PC-9 (cell line): Measurements from ENCODE around the gene FOXP2.

Source experiments
- EZH2 ChIP-seq: fragments of 200-600 bp; sonication (generic); IDR thresholded peaks from 2 replicates; pipeline ENCODE4 v1.8.0; 2017; ENCODE audit warnings: antibody characterized with exemption, low read depth
- TF ChIP-seq, protein P1 (sequence below): fragments of 200-600 bp; sonication (generic); conservative IDR thresholded peaks from 2 replicates; pipeline ENCODE4 v1.6.1; 2017; ENCODE audit warnings: mixed run types, antibody characterized with exemption, mild to moderate bottlenecking, moderate library complexity

DNA sequence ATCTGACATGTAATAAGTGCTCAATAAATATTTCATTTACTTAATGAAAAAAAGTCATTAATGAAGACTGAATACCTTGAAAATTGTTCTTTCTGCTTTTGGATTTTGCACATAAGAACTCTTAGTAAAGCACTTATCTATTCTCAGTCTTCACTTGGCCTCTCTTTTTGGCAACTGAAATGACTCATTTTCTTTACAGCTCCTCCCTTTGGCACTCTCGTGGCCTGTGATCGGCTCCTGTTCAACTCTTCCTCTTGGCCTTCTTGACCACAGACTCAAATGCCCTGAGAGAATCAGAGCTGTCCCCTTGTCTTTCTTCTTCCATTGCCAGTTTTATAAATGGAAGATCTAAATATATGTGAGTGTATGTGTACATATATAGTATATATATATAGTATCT lies 54.2 kb downstream of the FOXP2 start:
- TF ChIP-seq, protein P1, sequence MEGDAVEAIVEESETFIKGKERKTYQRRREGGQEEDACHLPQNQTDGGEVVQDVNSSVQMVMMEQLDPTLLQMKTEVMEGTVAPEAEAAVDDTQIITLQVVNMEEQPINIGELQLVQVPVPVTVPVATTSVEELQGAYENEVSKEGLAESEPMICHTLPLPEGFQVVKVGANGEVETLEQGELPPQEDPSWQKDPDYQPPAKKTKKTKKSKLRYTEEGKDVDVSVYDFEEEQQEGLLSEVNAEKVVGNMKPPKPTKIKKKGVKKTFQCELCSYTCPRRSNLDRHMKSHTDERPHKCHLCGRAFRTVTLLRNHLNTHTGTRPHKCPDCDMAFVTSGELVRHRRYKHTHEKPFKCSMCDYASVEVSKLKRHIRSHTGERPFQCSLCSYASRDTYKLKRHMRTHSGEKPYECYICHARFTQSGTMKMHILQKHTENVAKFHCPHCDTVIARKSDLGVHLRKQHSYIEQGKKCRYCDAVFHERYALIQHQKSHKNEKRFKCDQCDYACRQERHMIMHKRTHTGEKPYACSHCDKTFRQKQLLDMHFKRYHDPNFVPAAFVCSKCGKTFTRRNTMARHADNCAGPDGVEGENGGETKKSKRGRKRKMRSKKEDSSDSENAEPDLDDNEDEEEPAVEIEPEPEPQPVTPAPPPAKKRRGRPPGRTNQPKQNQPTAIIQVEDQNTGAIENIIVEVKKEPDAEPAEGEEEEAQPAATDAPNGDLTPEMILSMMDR = no peak
- no peak for TF ChIP-seq EZH2
